Loucy (cell line): Measurements from ENCODE around the gene TMEM19.

Experiments used
- H2AFZ ChIP-seq: fragments of 200-600 bp; sonication (generic); 2 replicates; pipeline ENCODE4 v1.6.0; 2016; ENCODE audit warnings: antibody characterized with exemption, mild to moderate bottlenecking, low read length, moderate library complexity
- H3F3A ChIP-seq: fragments of 200-600 bp; 2 replicates; pipeline ENCODE4 v1.6.0; 2016; ENCODE audit warnings: antibody characterized with exemption, low read depth, mild to moderate bottlenecking
- H3K27me3 ChIP-seq: fragments of 200-600 bp; sonication (generic); 2 replicates; pipeline ENCODE4 v1.6.1; 2014; ENCODE audit warnings: low read length, mild to moderate bottlenecking; ENCODE audit not compliant: insufficient read depth, poor library complexity, severe bottlenecking
- H3K36me3 ChIP-seq: fragments of 200-600 bp; sonication (generic); 2 replicates; pipeline ENCODE4 v1.6.1; 2016; ENCODE audit warnings: low read length; ENCODE audit not compliant: insufficient read depth
- H3K4me1 ChIP-seq: fragments of 200-600 bp; sonication (generic); 2 replicates; pipeline ENCODE4 v1.5.1; 2014; ENCODE audit warnings: low read length, mild to moderate bottlenecking; ENCODE audit not compliant: insufficient read depth, poor library complexity, severe bottlenecking
- H3K4me2 ChIP-seq: fragments of 200-600 bp; sonication (generic); 2 replicates; pipeline ENCODE4 v1.6.0; 2014; ENCODE audit warnings: antibody characterized with exemption, low read length, low read depth, mild to moderate bottlenecking; ENCODE audit not compliant: poor library complexity, severe bottlenecking
- H3K4me3 ChIP-seq: fragments of 200-600 bp; sonication (generic); 2 replicates; pipeline ENCODE4 v1.5.1; 2014; ENCODE audit warnings: low read length, mild to moderate bottlenecking, mixed read lengths; ENCODE audit not compliant: poor library complexity, severe bottlenecking
- H3K79me2 ChIP-seq: fragments of 200-600 bp; sonication (generic); 2 replicates; pipeline ENCODE4 v1.6.1; 2014; ENCODE audit warnings: low read length; ENCODE audit not compliant: insufficient read depth
- H3K9ac ChIP-seq: fragments of 200-600 bp; sonication (generic); 2 replicates; pipeline ENCODE4 v1.6.0; 2014; ENCODE audit warnings: mild to moderate bottlenecking, low read depth, low read length, moderate library complexity; ENCODE audit not compliant: poor library complexity, severe bottlenecking
- H3K9me2 ChIP-seq: fragments of 200-600 bp; sonication (generic); replicated peaks from 2 replicates; pipeline ENCODE4 v1.6.1; 2016; ENCODE audit warnings: low read depth, low read length, mixed read lengths
- H3K9me3 ChIP-seq: fragments of 200-600 bp; sonication (generic); 2 replicates; pipeline ENCODE4 v1.6.1; 2014; ENCODE audit warnings: mild to moderate bottlenecking, antibody characterized with exemption, low read length, low read depth; ENCODE audit not compliant: insufficient read depth
- H4K20me1 ChIP-seq: fragments of 200-600 bp; sonication (generic); 2 replicates; pipeline ENCODE4 v1.6.0; 2014; ENCODE audit warnings: antibody characterized with exemption, low read length, mild to moderate bottlenecking; ENCODE audit not compliant: insufficient read depth, poor library complexity, severe bottlenecking
- EZH2phosphoT487 ChIP-seq: fragments of 200-600 bp; IDR thresholded peaks from 2 replicates; pipeline ENCODE4 v1.6.1; 2018; ENCODE audit warnings: antibody characterized with exemption, mild to moderate bottlenecking, moderate library complexity, borderline replicate concordance
- TF ChIP-seq, protein P1 (sequence below): fragments of 200-600 bp; sonication (generic); conservative IDR thresholded peaks from 2 replicates; pipeline ENCODE4 v1.5.1; 2014; ENCODE audit warnings: mild to moderate bottlenecking, antibody characterized with exemption, low read length

The TMEM19 gene

DNA sequence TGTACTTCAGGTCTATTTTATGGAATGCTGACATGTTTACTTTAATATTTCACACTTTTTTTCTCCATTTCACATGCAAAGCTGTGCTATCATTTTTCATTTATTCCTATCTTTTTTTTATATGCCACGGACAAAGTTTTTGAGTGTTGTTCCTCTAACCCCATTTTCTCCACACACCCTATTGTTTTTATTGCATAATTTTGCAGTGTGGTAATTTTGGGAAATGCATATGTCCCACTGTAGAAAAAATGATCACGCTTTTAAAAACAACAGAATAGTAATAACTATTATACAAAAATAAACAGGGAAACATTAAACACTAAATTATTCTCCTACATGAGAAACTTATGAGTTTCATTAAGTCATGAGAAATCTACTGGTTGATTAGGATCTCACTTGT, 36.5 kb upstream of the TMEM19 start:
- peaks cover 12% of the 10 kb centered on the region for H3K4me1 ChIP-seq
- no peaks in the 10 kb centered on the region for H3K9me2 ChIP-seq
- H3K9me3 ChIP-seq = peaks cover 4% of the 10 kb centered on the region; the same call in 1 of the 2 replicates
- peaks cover 34% of the 10 kb centered on the region for H4K20me1 ChIP-seq
- TF ChIP-seq EZH2phosphoT487 = no peak
- TF ChIP-seq, protein P1, sequence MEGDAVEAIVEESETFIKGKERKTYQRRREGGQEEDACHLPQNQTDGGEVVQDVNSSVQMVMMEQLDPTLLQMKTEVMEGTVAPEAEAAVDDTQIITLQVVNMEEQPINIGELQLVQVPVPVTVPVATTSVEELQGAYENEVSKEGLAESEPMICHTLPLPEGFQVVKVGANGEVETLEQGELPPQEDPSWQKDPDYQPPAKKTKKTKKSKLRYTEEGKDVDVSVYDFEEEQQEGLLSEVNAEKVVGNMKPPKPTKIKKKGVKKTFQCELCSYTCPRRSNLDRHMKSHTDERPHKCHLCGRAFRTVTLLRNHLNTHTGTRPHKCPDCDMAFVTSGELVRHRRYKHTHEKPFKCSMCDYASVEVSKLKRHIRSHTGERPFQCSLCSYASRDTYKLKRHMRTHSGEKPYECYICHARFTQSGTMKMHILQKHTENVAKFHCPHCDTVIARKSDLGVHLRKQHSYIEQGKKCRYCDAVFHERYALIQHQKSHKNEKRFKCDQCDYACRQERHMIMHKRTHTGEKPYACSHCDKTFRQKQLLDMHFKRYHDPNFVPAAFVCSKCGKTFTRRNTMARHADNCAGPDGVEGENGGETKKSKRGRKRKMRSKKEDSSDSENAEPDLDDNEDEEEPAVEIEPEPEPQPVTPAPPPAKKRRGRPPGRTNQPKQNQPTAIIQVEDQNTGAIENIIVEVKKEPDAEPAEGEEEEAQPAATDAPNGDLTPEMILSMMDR = no peak
- peaks cover 60% of the 10 kb centered on the region for H3K79me2 ChIP-seq
- no peak overlapping the region for H3K9ac ChIP-seq
- peaks cover 27% of the 10 kb centered on the region for H3K36me3 ChIP-seq
- no peak overlapping the region for H3K4me3 ChIP-seq
- no peak overlapping the region for H3K4me2 ChIP-seq
- H2AFZ ChIP-seq = no peak overlapping the region
- no peaks in the 10 kb centered on the region for H3F3A ChIP-seq
- no peaks in the 10 kb centered on the region for H3K27me3 ChIP-seq

DNA sequence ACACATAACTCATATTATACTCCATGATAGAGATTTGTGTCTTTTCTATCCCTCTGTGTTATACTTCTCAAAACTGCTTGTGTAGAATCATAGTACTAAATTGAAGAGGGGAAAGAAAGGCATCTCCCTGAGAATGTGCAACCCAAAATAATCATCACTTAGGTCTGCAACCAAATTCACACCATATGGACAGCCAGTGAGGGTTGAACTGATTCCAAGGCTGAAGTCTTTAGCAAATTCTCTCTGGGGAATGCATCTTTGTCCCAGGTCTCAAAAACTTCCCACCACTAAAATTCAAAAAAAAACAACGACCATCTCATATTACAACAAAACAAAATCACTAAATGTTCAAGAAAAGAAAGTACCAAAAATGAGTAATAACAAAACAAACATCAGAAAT, 33.2 kb upstream of the TMEM19 start:
- Histone ChIP-seq H3K9me2 (no peaks in the 10 kb centered on the region), H3K9ac (no peak overlapping the region), H3K4me3 (no peak overlapping the region), H3F3A (no peaks in the 10 kb centered on the region), H2AFZ (no peak overlapping the region), H3K27me3 (no peaks in the 10 kb centered on the region), H3K36me3 (peaks cover 7% of the 10 kb centered on the region), H3K4me1 (peaks cover 34% of the 10 kb centered on the region), H3K79me2 (peaks cover 81% of the 10 kb centered on the region), H3K9me3 (peaks cover 4% of the 10 kb centered on the region; the same call in 1 of the 2 replicates), H3K4me2 (no peak overlapping the region), H4K20me1 (peaks cover 38% of the 10 kb centered on the region)
- TF ChIP-seq EZH2phosphoT487 = no peak
- TF ChIP-seq, protein P1 = no peak

DNA sequence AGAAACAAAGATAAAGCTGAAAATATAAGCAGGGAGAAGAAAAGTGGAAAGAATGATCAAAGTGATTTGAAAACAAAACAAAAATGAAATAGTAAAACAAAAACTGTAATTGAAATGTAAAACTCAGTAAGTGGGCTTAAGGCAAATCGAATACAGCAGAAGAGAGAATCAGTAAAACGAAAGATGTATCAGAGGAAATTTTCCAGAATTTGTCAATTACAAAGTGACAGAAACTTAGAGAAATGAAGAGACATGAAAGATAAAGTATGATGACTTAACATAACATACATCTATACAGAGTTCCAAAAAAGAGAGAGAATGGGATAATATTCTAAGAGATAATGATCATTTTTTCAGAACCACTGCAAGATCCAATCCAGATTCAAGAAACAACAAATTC, 32.7 kb upstream of the TMEM19 start:
- no peaks in the 10 kb centered on the region for H3K9me2 ChIP-seq
- peaks cover 35% of the 10 kb centered on the region for H4K20me1 ChIP-seq
- H3K79me2 ChIP-seq = peaks cover 81% of the 10 kb centered on the region
- peaks cover 34% of the 10 kb centered on the region for H3K4me1 ChIP-seq
- TF ChIP-seq, protein P1 = no peak
- H3F3A ChIP-seq = no peaks in the 10 kb centered on the region
- H3K27me3 ChIP-seq = no peaks in the 10 kb centered on the region
- H3K4me3 ChIP-seq = no peak overlapping the region
- H3K9ac ChIP-seq = no peak overlapping the region
- peaks cover 7% of the 10 kb centered on the region for H3K36me3 ChIP-seq
- no peak overlapping the region for H3K4me2 ChIP-seq
- no peak overlapping the region for H2AFZ ChIP-seq
- peaks cover 4% of the 10 kb centered on the region; the same call in 1 of the 2 replicates for H3K9me3 ChIP-seq
